Pancreas (tissue), 10 donors: ENCODE measurements around the gene RASSF3. TPM values are rescaled to one million over a fixed set of nuclear protein-coding genes. Genes with fewer than 3 reads are reported as not detected.

Source experiments
- ATAC-seq, 4 donors: fragments of 200-7000 bp; cut with Tn5 transposase; one replicate each; pipeline versions ENCODE4 v1.8.0 to v1.9.1; 2020; ENCODE audit warnings: mild to moderate bottlenecking in 4 of 4, moderate library complexity in 4 of 4
- DNase-seq, 6 donors: peaks; one replicate each; pipeline ENCODE4 v3.0.0-alpha.2; 2020
- FAIRE-seq: peaks from 2 replicates; lab custom pipeline; 2012; peaks lifted over from hg19 to GRCh38; lab: Jason Lieb, UNC
- H3K27ac ChIP-seq, 4 donors: fragments of 200-600 bp; sonication (generic); 1 replicate in 3 of 4; 2 replicates in 1 of 4; pipeline versions ENCODE4 v1.5.0 to v1.8.0; 2020
- H3K27me3 ChIP-seq, 4 donors: fragments of 200-600 bp; one replicate each; pipeline ENCODE4 v1.8.0; 2021
- H3K36me3 ChIP-seq, 3 donors: fragments of 200-600 bp; sonication (generic) in 1 of 3; one replicate each; pipeline versions ENCODE4 v1.5.0 to v1.8.0; 2020 to 2021
- H3K4me1 ChIP-seq, 3 donors: fragments of 200-600 bp; one replicate each; pipeline ENCODE4 v1.8.0; 2021
- H3K4me3 ChIP-seq, 4 donors: fragments of 200-600 bp; sonication (generic) in 2 of 4; one replicate each; pipeline versions ENCODE4 v1.5.0 to v1.8.0; 2020 to 2021
- H3K9me3 ChIP-seq, 4 donors: fragments of 200-600 bp; one replicate each; pipeline ENCODE4 v1.8.0; 2021
- CTCF ChIP-seq, 4 donors: fragments of 200-600 bp; sonication (generic) in 3 of 4; IDR thresholded peaks; one replicate each; pipeline versions ENCODE4 v1.5.0 to v1.8.0; 2021; ENCODE audit warnings: antibody characterized with exemption in 4 of 4
- WGBS, 2 donors: extraction: QIAGEN DNeasy Blood & Tissue Kit; methylation state at CpG; one replicate each; pipeline ENCODE4 v1.1.7; 2013; 5-methylcytosine and 5-hydroxymethylcytosine counted together
- intact Hi-C, 3 donors: fragments of 100-400 bp; cut with DNase I; formaldehyde crosslinking; loops; one replicate each; pipeline versions ENCODE4 v1.11.1 to v1.14.2; 2022
- polyA plus RNA-seq, 2 donors: library from polyadenylated mRNA; stranded (reverse); fragments of 200-250 nt; gene quantifications; one replicate each; pipeline ENCODE4 v1.2.3, GENCODE V29; 2013
- total RNA-seq, 6 donors: library from RNA; stranded (reverse); fragmentation: NEBNext Ultra II Directional in 4 of 6; extraction: Animal tissue kit (Norgen Biotek cat#: 25700) in 4 of 6; gene quantifications; one replicate each; pipeline versions ENCODE4 v1.2.1 to v1.2.4, GENCODE V29; 2021 to 2023
- donor health status: healthy with polysubstance abuse.
- donor health status: DM: no; HTN: no; CAD: no; lungs with moderate emphysema.
- donor health status: DM: no; HTN: no; CAD: no.
- donor health status: control.
- donor health status: control.
- donor health status: Bipolar disorder and iron deficiency.
- donor health status: DM: yes; HTN: yes; CAD: no.
- donor health status: DM: no; HTN: no; CAD: no.
- donor health status: DM: no; HTN: no; CAD: no.
- donor health status: DM: yes; HTN: yes; CAD: no.

Gene RASSF3
- total and polyA plus RNA-seq, 8 donors: 5.2 to 36.5 (median 21.5) TPM

- ATAC-seq: no peak
These were observed 52.7 kb downstream of the RASSF3 start for GRCh38 chr12:64663015-64663414.

GRCh38 chr12:64665514-64665913, 55.2 kb downstream of the RASSF3 start:
- TF ChIP-seq CTCF (IDR thresholded peaks at IDR 0.05): no peak
- intact Hi-C loops: no loop called here
- no peaks in the 10 kb centered on the region for H3K27me3 ChIP-seq
- no peaks in the 10 kb centered on the region for H3K36me3 ChIP-seq
- no peaks in the 10 kb centered on the region for H3K9me3 ChIP-seq
- H3K4me3 ChIP-seq: peak overlapping the region in 1 of 4 donors; percentile 21
- ATAC-seq (peak; percentile 57 to 71 (median 65)), FAIRE-seq (no peak), DNase-seq (peak in 4 of 6 donors; percentile 55 to 77 (median 64))
- 27 to 32% methylated on average over 4 of the region's 4 CpGs for WGBS, 2 donors
- peaks cover 38 to 61% (median 50%) of the 10 kb centered on the region in 3 donors for H3K4me1 ChIP-seq
- peak overlapping the region; percentile 36 to 86 (median 80) for H3K27ac ChIP-seq

More at GRCh38 chr12:64663015-64663414, 52.7 kb downstream of the RASSF3 start:
- FAIRE-seq (no peak), DNase-seq (no peak)
- no peak overlapping the region for H3K27ac ChIP-seq
- H3K4me1 ChIP-seq: peaks cover 36 to 51% (median 38%) of the 10 kb centered on the region in 3 donors
- TF ChIP-seq CTCF (IDR thresholded peaks at IDR 0.05): no peak
- H3K27me3 ChIP-seq: no peaks in the 10 kb centered on the region
- intact Hi-C loops: no loop called here
- H3K36me3 ChIP-seq: no peaks in the 10 kb centered on the region
- H3K4me3 ChIP-seq: no peak overlapping the region
- WGBS, 2 donors: 85% methylated on average over 5 of the region's 5 CpGs
- no peaks in the 10 kb centered on the region for H3K9me3 ChIP-seq

GRCh38 chr12:64666054-64666914, 56.0 kb downstream of the RASSF3 start:
- intact Hi-C loops: no loop called here
- peaks cover 46 to 68% (median 58%) of the 10 kb centered on the region in 3 donors for H3K4me1 ChIP-seq
- 15 to 19% methylated on average over 3 of the region's 3 CpGs for WGBS, 2 donors
- peak overlapping the region; percentile 36 to 86 (median 80) for H3K27ac ChIP-seq
- no peaks in the 10 kb centered on the region for H3K9me3 ChIP-seq
- peak overlapping the region in 1 of 4 donors; percentile 21 for H3K4me3 ChIP-seq
- FAIRE-seq (no peak), DNase-seq (peak in 2 of 6 donors; percentile 60 to 70), ATAC-seq (peak; percentile 66 to 73 (median 72))
- no peaks in the 10 kb centered on the region for H3K36me3 ChIP-seq
- no peaks in the 10 kb centered on the region for H3K27me3 ChIP-seq
- no peak for TF ChIP-seq CTCF (IDR thresholded peaks at IDR 0.05)

- intact Hi-C loops: no loop called here
- Histone ChIP-seq H3K9me3 (no peaks in the 10 kb centered on the region), H3K27me3 (no peaks in the 10 kb centered on the region), H3K4me1 (peaks cover 58 to 82% (median 73%) of the 10 kb centered on the region in 3 donors), H3K4me3 (no peak overlapping the region), H3K27ac (peak overlapping the region in 2 of 4 donors; percentile 10 to 86), H3K36me3 (no peaks in the 10 kb centered on the region)
- no peak for FAIRE-seq
- TF ChIP-seq CTCF (IDR thresholded peaks at IDR 0.05): no peak
- 24 to 30% methylated on average over 2 of the region's 2 CpGs for WGBS, 2 donors
- DNase-seq: no peak
- ATAC-seq: no peak
These were observed 57.5 kb downstream of the RASSF3 start for GRCh38 chr12:64667793-64668192.
